CD4-positive, CD25-positive, alpha-beta regulatory T cell (primary cell): Measurements from ENCODE around the gene SBK2. TPM values are rescaled to one million over a fixed set of nuclear protein-coding genes. Genes with fewer than 3 reads are reported as not detected.

Experiments
- ATAC-seq, 2 donors: fragments of 150-1000 bp; cut with Tn5 transposase; one replicate each; pipeline ENCODE4 v1.10.0; 2021; ENCODE audit warnings: low read depth in 2 of 2, moderate number of reproducible peaks in 2 of 2, moderate library complexity in 1 of 2
- DNase-seq, 3 donors: peaks; one replicate each; pipeline versions ENCODE4 v3.0.0 to v3.0.0-alpha.2; 2012 to 2022; ENCODE audit warnings: mixed read lengths in 1 of 3
- H3K27ac ChIP-seq: one replicate; pipeline ENCODE4 v1.7.0; 2013; ENCODE audit warnings: mild to moderate bottlenecking, low read length; ENCODE audit not compliant: insufficient read depth, poor library complexity, severe bottlenecking
- H3K27me3 ChIP-seq: one replicate; pipeline ENCODE4 v1.7.0; 2013; ENCODE audit warnings: low read length; ENCODE audit not compliant: control insufficient read depth, insufficient read depth
- H3K36me3 ChIP-seq: one replicate; pipeline ENCODE4 v1.7.0; 2013; ENCODE audit warnings: mild to moderate bottlenecking, low read length, moderate library complexity; ENCODE audit not compliant: control insufficient read depth, insufficient read depth
- H3K4me1 ChIP-seq: 2 replicates; pipeline ENCODE4 v1.7.0; 2013; ENCODE audit warnings: mild to moderate bottlenecking, low read length; ENCODE audit not compliant: insufficient read depth, control insufficient read depth, poor library complexity, severe bottlenecking
- H3K4me3 ChIP-seq: one replicate; pipeline ENCODE4 v1.7.0; 2013; ENCODE audit warnings: low read depth, mild to moderate bottlenecking, low read length, moderate library complexity
- H3K9me3 ChIP-seq, 2 experiments: 1 replicate in 1 of 2; 2 replicates in 1 of 2; pipeline ENCODE4 v1.7.0; 2013; ENCODE audit warnings: low read length in 2 of 2, mild to moderate bottlenecking in 1 of 2, moderate library complexity in 1 of 2; ENCODE audit not compliant: control insufficient read depth in 2 of 2
- H3K27ac Mint-ChIP-seq, 3 donors: one replicate each; pipeline ENCODE4 v1.8.0; 2020 to 2022; ENCODE audit warnings: mild to moderate bottlenecking in 3 of 3, mixed read lengths in 3 of 3, moderate library complexity in 2 of 3
- H3K27me3 Mint-ChIP-seq: one replicate; pipeline ENCODE4 v1.8.0; 2022; ENCODE audit warnings: mild to moderate bottlenecking, mixed read lengths
- H3K36me3 Mint-ChIP-seq: one replicate; pipeline ENCODE4 v1.8.0; 2020; ENCODE audit warnings: mixed read lengths
- H3K4me1 Mint-ChIP-seq, 4 donors: one replicate each; pipeline ENCODE4 v1.8.0; 2020 to 2022; ENCODE audit warnings: mixed read lengths in 4 of 4, mild to moderate bottlenecking in 1 of 4
- H3K4me3 Mint-ChIP-seq, 4 donors: one replicate each; pipeline ENCODE4 v1.8.0; 2020 to 2022; ENCODE audit warnings: mild to moderate bottlenecking in 4 of 4, mixed read lengths in 4 of 4, moderate library complexity in 3 of 4
- H3K9me3 Mint-ChIP-seq, 7 donors: one replicate each; pipeline ENCODE4 v1.8.0; 2020 to 2022; ENCODE audit warnings: mixed read lengths in 7 of 7, mild to moderate bottlenecking in 3 of 7, moderate library complexity in 2 of 7
- polyA plus RNA-seq, 4 donors: library from polyadenylated mRNA; unstranded; fragments of 300-500 nt; fragmentation: Illumina TruSeq; gene quantifications; one replicate each; pipeline ENCODE4 v1.2.3, GENCODE V29; 2021
- total RNA-seq: library from RNA; stranded (reverse); gene quantifications from one replicate; pipeline ENCODE4 v1.2.3, GENCODE V29; 2022

SBK2 gene
- total and polyA plus RNA-seq, 5 donors from 2014 or later, result not detected

- Histone ChIP-seq H3K36me3 (no peaks in the 10 kb centered on the region), H3K27me3 (no peaks in the 10 kb centered on the region), H3K9me3 (no peaks in the 10 kb centered on the region), H3K27ac (no peak overlapping the region), H3K4me3 (no peak overlapping the region), H3K4me1 (peaks cover 9% of the 10 kb centered on the region)
- H3K36me3 Mint-ChIP-seq, result no peaks in the 10 kb centered on the region
- peaks cover 0 to 6% (median 0%) of the 10 kb centered on the region in 4 donors for H3K4me1 Mint-ChIP-seq
- H3K9me3 Mint-ChIP-seq, result no peaks in the 10 kb centered on the region
- peak; percentile 83 to 89 (median 85) for DNase-seq
- H3K27me3 Mint-ChIP-seq, result no peaks in the 10 kb centered on the region
- peak overlapping the region in 3 of 4 donors; percentile 12 to 88 (median 80) for H3K4me3 Mint-ChIP-seq
- peak overlapping the region; percentile 75 to 94 (median 83) for H3K27ac Mint-ChIP-seq
- peak; percentile 99 to 100 for ATAC-seq
Observed at GRCh38 chr19:55516878-55517620, 19.9 kb downstream of the SBK2 start.

GRCh38 chr19:55508120-55508519 is 28.8 kb downstream of the SBK2 start:
- no peak overlapping the region for H3K27ac ChIP-seq
- no peaks in the 10 kb centered on the region for H3K36me3 ChIP-seq
- no peak for DNase-seq
- no peak overlapping the region for H3K27ac Mint-ChIP-seq
- no peak for ATAC-seq
- H3K4me3 Mint-ChIP-seq, result no peak overlapping the region
- H3K36me3 Mint-ChIP-seq, result no peaks in the 10 kb centered on the region
- H3K27me3 Mint-ChIP-seq, result peaks cover 17% of the 10 kb centered on the region
- H3K4me3 ChIP-seq, result no peak overlapping the region
- H3K4me1 Mint-ChIP-seq, result peaks cover 0 to 11% (median 4%) of the 10 kb centered on the region in 4 donors
- H3K9me3 ChIP-seq, result no peaks in the 10 kb centered on the region
- H3K4me1 ChIP-seq, result peaks cover 11% of the 10 kb centered on the region
- peaks cover 0 to 2% (median 0%) of the 10 kb centered on the region in 7 donors for H3K9me3 Mint-ChIP-seq
- H3K27me3 ChIP-seq, result no peaks in the 10 kb centered on the region

- no peak for ATAC-seq
- H3K27ac Mint-ChIP-seq, result no peak overlapping the region
Observed at GRCh38 chr19:55504981-55505380, 32.0 kb downstream of the SBK2 start.

GRCh38 chr19:55504252-55504603 is 32.7 kb downstream of the SBK2 start:
- Mint-ChIP-seq H3K27me3 (peaks cover 8% of the 10 kb centered on the region), H3K27ac (peak overlapping the region in 1 of 3 donors; percentile 69), H3K4me1 (peaks cover 0 to 17% (median 7%) of the 10 kb centered on the region in 4 donors), H3K9me3 (peaks cover 0 to 2% (median 0%) of the 10 kb centered on the region in 7 donors), H3K4me3 (peak overlapping the region; percentile 63 to 90 (median 86)), H3K36me3 (no peaks in the 10 kb centered on the region)
- DNase-seq (no peak), ATAC-seq (no peak)
- Histone ChIP-seq H3K36me3 (no peaks in the 10 kb centered on the region), H3K27me3 (no peaks in the 10 kb centered on the region), H3K27ac (peak overlapping the region; percentile 68), H3K4me1 (peaks cover 11% of the 10 kb centered on the region), H3K9me3 (no peaks in the 10 kb centered on the region), H3K4me3 (no peak overlapping the region)

More at GRCh38 chr19:55504981-55505380, 32.0 kb downstream of the SBK2 start:
- Histone ChIP-seq H3K9me3 (no peaks in the 10 kb centered on the region), H3K36me3 (no peaks in the 10 kb centered on the region), H3K4me1 (peaks cover 11% of the 10 kb centered on the region), H3K4me3 (no peak overlapping the region), H3K27ac (no peak overlapping the region), H3K27me3 (no peaks in the 10 kb centered on the region)
- no peak for DNase-seq
- Mint-ChIP-seq H3K4me1 (peaks cover 0 to 17% (median 7%) of the 10 kb centered on the region in 4 donors), H3K36me3 (no peaks in the 10 kb centered on the region), H3K27me3 (peaks cover 8% of the 10 kb centered on the region), H3K9me3 (peaks cover 0 to 2% (median 0%) of the 10 kb centered on the region in 7 donors), H3K4me3 (peak overlapping the region in 1 of 4 donors; percentile 35)

GRCh38 chr19:55503502-55504251 is 33.3 kb downstream of the SBK2 start:
- peak overlapping the region; percentile 58 to 85 (median 69) for H3K27ac Mint-ChIP-seq
- H3K4me3 Mint-ChIP-seq, result peak overlapping the region; percentile 64 to 90 (median 86)
- peaks cover 8% of the 10 kb centered on the region for H3K27me3 Mint-ChIP-seq

GRCh38 chr19:55503157-55503501 is 33.8 kb downstream of the SBK2 start:
- Histone ChIP-seq H3K27ac (no peak overlapping the region), H3K4me1 (peaks cover 11% of the 10 kb centered on the region), H3K9me3 (no peaks in the 10 kb centered on the region), H3K4me3 (no peak overlapping the region), H3K36me3 (no peaks in the 10 kb centered on the region), H3K27me3 (no peaks in the 10 kb centered on the region)
- peaks cover 8% of the 10 kb centered on the region for H3K27me3 Mint-ChIP-seq
- peak overlapping the region; percentile 64 to 90 (median 86) for H3K4me3 Mint-ChIP-seq
- peak in 1 of 3 donors; percentile 7 for DNase-seq
- no peak for ATAC-seq
- H3K27ac Mint-ChIP-seq, result peak overlapping the region; percentile 58 to 73 (median 69)
- H3K4me1 Mint-ChIP-seq, result peaks cover 0 to 17% (median 7%) of the 10 kb centered on the region in 4 donors
- H3K9me3 Mint-ChIP-seq, result peaks cover 0 to 2% (median 0%) of the 10 kb centered on the region in 7 donors
- no peaks in the 10 kb centered on the region for H3K36me3 Mint-ChIP-seq

More at GRCh38 chr19:55503502-55504251, 33.3 kb downstream of the SBK2 start:
- Histone ChIP-seq H3K27me3 (no peaks in the 10 kb centered on the region), H3K4me1 (peaks cover 11% of the 10 kb centered on the region), H3K36me3 (no peaks in the 10 kb centered on the region), H3K27ac (peak overlapping the region; percentile 68), H3K4me3 (peak overlapping the region; percentile 59), H3K9me3 (no peaks in the 10 kb centered on the region)
- ATAC-seq (peak; percentile 92 to 93), DNase-seq (peak; percentile 83 to 91 (median 90))
- H3K36me3 Mint-ChIP-seq, result no peaks in the 10 kb centered on the region
- peaks cover 0 to 17% (median 7%) of the 10 kb centered on the region in 4 donors for H3K4me1 Mint-ChIP-seq
- H3K9me3 Mint-ChIP-seq, result peaks cover 0 to 2% (median 0%) of the 10 kb centered on the region in 7 donors

GRCh38 chr19:55502197-55502952 is 34.6 kb downstream of the SBK2 start:
- H3K27me3 Mint-ChIP-seq, result peaks cover 8% of the 10 kb centered on the region
- DNase-seq (no peak), ATAC-seq (no peak)
- peaks cover 11% of the 10 kb centered on the region for H3K4me1 ChIP-seq
- no peaks in the 10 kb centered on the region for H3K9me3 Mint-ChIP-seq
- peak overlapping the region in 3 of 4 donors; percentile 13 to 88 (median 86) for H3K4me3 Mint-ChIP-seq
- no peak overlapping the region for H3K4me3 ChIP-seq
- H3K27ac ChIP-seq, result no peak overlapping the region
- no peaks in the 10 kb centered on the region for H3K27me3 ChIP-seq
- H3K27ac Mint-ChIP-seq, result no peak overlapping the region
- peaks cover 0 to 17% (median 7%) of the 10 kb centered on the region in 4 donors for H3K4me1 Mint-ChIP-seq
- no peaks in the 10 kb centered on the region for H3K36me3 Mint-ChIP-seq
- H3K9me3 ChIP-seq, result no peaks in the 10 kb centered on the region
- H3K36me3 ChIP-seq, result no peaks in the 10 kb centered on the region
